ENCODE results near the gene FURIN.
"Not testable (repeated sequence)": the region's sequence is repeated elsewhere in the genome, so short reads cannot be mapped to it uniquely, and the experiment has no call there.

GRCh38 chr15:90874986-90875385 is 6.6 kb downstream of the FURIN start:
- not testable (repeated sequence) for TF ChIP-seq EZH2 (optimal IDR thresholded peaks at IDR 0.05; ENCODE audit: low read depth, low read length); CTCF (IDR thresholded peaks at IDR 0.05; ENCODE audit: low read length); EZH2phosphoT487 (IDR thresholded peaks at IDR 0.05; ENCODE audit: low read length)

All from MM.1S (cell line).